Activated T-helper 2 cell treated with anti-CD3 and anti-CD28 coated beads, Interferon-gamma antibody, Interleukin-2, Interleukin-4, amounts not matched to agents 10 μg/mL and 5 μg/mL and 100 μg/mL, durations not matched to agents 14 hours and 24 hours and 36 hours (primary cell): ENCODE results near the gene AXL. TPM values are rescaled to one million over a fixed set of nuclear protein-coding genes. Genes with fewer than 3 reads are reported as not detected.

ENCODE experiments used
- DNase-seq: peaks from one replicate; pipeline ENCODE4 v3.0.0; 2021; ENCODE audit warnings: low spot score
- H3K27ac Mint-ChIP-seq: one replicate; pipeline ENCODE4 v1.8.0; 2021; ENCODE audit warnings: mixed read lengths
- H3K27me3 Mint-ChIP-seq: one replicate; pipeline ENCODE4 v1.8.0; 2021; ENCODE audit warnings: low read depth, mixed read lengths
- H3K36me3 Mint-ChIP-seq: one replicate; pipeline ENCODE4 v1.8.0; 2021; ENCODE audit warnings: low read depth, mixed read lengths
- H3K4me1 Mint-ChIP-seq: one replicate; pipeline ENCODE4 v1.8.0; 2021; ENCODE audit warnings: low read depth, mixed read lengths
- H3K4me3 Mint-ChIP-seq: one replicate; pipeline ENCODE4 v1.8.0; 2021; ENCODE audit warnings: low read depth, mild to moderate bottlenecking, moderate library complexity, mixed read lengths
- H3K9me3 Mint-ChIP-seq: one replicate; pipeline ENCODE4 v1.8.0; 2021; ENCODE audit warnings: mixed read lengths
- intact Hi-C: fragments of 100-400 bp; cut with micrococcal nuclease; formaldehyde crosslinking; loops from one replicate; pipeline ENCODE4 v1.15.1; 2023
- total RNA-seq: library from RNA; stranded (reverse); gene quantifications from 2 replicates; pipeline ENCODE4 v1.2.3, GENCODE V29; 2022

The AXL gene
- total RNA-seq, 1 donor from 2014 or later, result 0.50 TPM

GRCh38 chr19:41233748-41234240 is 14.8 kb downstream of the AXL start:
- H3K4me1 Mint-ChIP-seq, result no peaks in the 10 kb centered on the region
- intact Hi-C loops, result no loop called here
- H3K36me3 Mint-ChIP-seq, result no peaks in the 10 kb centered on the region
- H3K9me3 Mint-ChIP-seq, result no peaks in the 10 kb centered on the region
- no peak overlapping the region for H3K27ac Mint-ChIP-seq
- H3K4me3 Mint-ChIP-seq, result no peak overlapping the region
- DNase-seq, result no peak
- H3K27me3 Mint-ChIP-seq, result no peaks in the 10 kb centered on the region

GRCh38 chr19:41234512-41235168 is 15.6 kb downstream of the AXL start:
- Mint-ChIP-seq H3K36me3 (no peaks in the 10 kb centered on the region), H3K27ac (no peak overlapping the region), H3K4me1 (no peaks in the 10 kb centered on the region), H3K4me3 (no peak overlapping the region), H3K27me3 (peaks cover 4% of the 10 kb centered on the region), H3K9me3 (no peaks in the 10 kb centered on the region)
- intact Hi-C loops, result no loop called here
- DNase-seq, result no peak

- no peaks in the 10 kb centered on the region for H3K9me3 Mint-ChIP-seq
- H3K4me1 Mint-ChIP-seq, result no peaks in the 10 kb centered on the region
- H3K4me3 Mint-ChIP-seq, result no peak overlapping the region
- DNase-seq, result no peak
- H3K27ac Mint-ChIP-seq, result no peak overlapping the region
- intact Hi-C loops, result no loop called here
- H3K36me3 Mint-ChIP-seq, result no peaks in the 10 kb centered on the region
- peaks cover 8% of the 10 kb centered on the region for H3K27me3 Mint-ChIP-seq
These were observed 16.5 kb downstream of the AXL start for GRCh38 chr19:41235480-41235879.

- Mint-ChIP-seq H3K9me3 (no peaks in the 10 kb centered on the region), H3K27me3 (peaks cover 8% of the 10 kb centered on the region), H3K4me3 (no peak overlapping the region), H3K27ac (no peak overlapping the region), H3K4me1 (no peaks in the 10 kb centered on the region), H3K36me3 (no peaks in the 10 kb centered on the region)
- intact Hi-C loops, result no loop called here
- no peak for DNase-seq
These were observed 19.2 kb downstream of the AXL start for GRCh38 chr19:41238244-41238643.

- intact Hi-C loops, result no loop called here
- H3K4me1 Mint-ChIP-seq, result no peaks in the 10 kb centered on the region
- peaks cover 8% of the 10 kb centered on the region for H3K27me3 Mint-ChIP-seq
- H3K9me3 Mint-ChIP-seq, result no peaks in the 10 kb centered on the region
- DNase-seq, result no peak
- H3K27ac Mint-ChIP-seq, result no peak overlapping the region
- no peaks in the 10 kb centered on the region for H3K36me3 Mint-ChIP-seq
- H3K4me3 Mint-ChIP-seq, result no peak overlapping the region
These were observed 20.3 kb downstream of the AXL start for GRCh38 chr19:41239363-41239762.

- intact Hi-C loops, result no loop called here
- H3K9me3 Mint-ChIP-seq, result no peaks in the 10 kb centered on the region
These were observed 21.0 kb downstream of the AXL start for GRCh38 chr19:41239961-41240574.

GRCh38 chr19:41241859-41242258 is 22.8 kb downstream of the AXL start:
- no peak for DNase-seq
- intact Hi-C loops, result no loop called here
- Mint-ChIP-seq H3K27ac (no peak overlapping the region), H3K36me3 (no peaks in the 10 kb centered on the region), H3K27me3 (peaks cover 8% of the 10 kb centered on the region), H3K4me3 (no peak overlapping the region), H3K4me1 (no peaks in the 10 kb centered on the region), H3K9me3 (no peaks in the 10 kb centered on the region)

More at GRCh38 chr19:41239961-41240574, 21.0 kb downstream of the AXL start:
- no peak overlapping the region for H3K4me3 Mint-ChIP-seq
- peaks cover 8% of the 10 kb centered on the region for H3K27me3 Mint-ChIP-seq
- H3K36me3 Mint-ChIP-seq, result no peaks in the 10 kb centered on the region
- no peak for DNase-seq
- H3K4me1 Mint-ChIP-seq, result no peaks in the 10 kb centered on the region
- no peak overlapping the region for H3K27ac Mint-ChIP-seq

GRCh38 chr19:41244117-41244516 is 25.1 kb downstream of the AXL start:
- no peak for DNase-seq
- H3K27ac Mint-ChIP-seq, result no peak overlapping the region
- H3K4me1 Mint-ChIP-seq, result no peaks in the 10 kb centered on the region
- peaks cover 8% of the 10 kb centered on the region for H3K27me3 Mint-ChIP-seq
- no peaks in the 10 kb centered on the region for H3K36me3 Mint-ChIP-seq
- intact Hi-C loops, result no loop called here
- H3K4me3 Mint-ChIP-seq, result no peak overlapping the region
- no peaks in the 10 kb centered on the region for H3K9me3 Mint-ChIP-seq

GRCh38 chr19:41245843-41246242 is 26.8 kb downstream of the AXL start:
- Mint-ChIP-seq H3K9me3 (no peaks in the 10 kb centered on the region), H3K27me3 (no peaks in the 10 kb centered on the region), H3K36me3 (no peaks in the 10 kb centered on the region), H3K4me1 (no peaks in the 10 kb centered on the region), H3K4me3 (no peak overlapping the region), H3K27ac (no peak overlapping the region)
- intact Hi-C loops, result no loop called here
- no peak for DNase-seq

GRCh38 chr19:41248895-41249294 is 29.9 kb downstream of the AXL start:
- Mint-ChIP-seq H3K9me3 (no peaks in the 10 kb centered on the region), H3K4me1 (no peaks in the 10 kb centered on the region), H3K36me3 (no peaks in the 10 kb centered on the region), H3K27me3 (peaks cover 7% of the 10 kb centered on the region), H3K4me3 (no peak overlapping the region), H3K27ac (no peak overlapping the region)
- no peak for DNase-seq
- intact Hi-C loops, result no loop called here

- no peaks in the 10 kb centered on the region for H3K9me3 Mint-ChIP-seq
- no peak for DNase-seq
- intact Hi-C loops, result no loop called here
- no peaks in the 10 kb centered on the region for H3K4me1 Mint-ChIP-seq
- H3K27ac Mint-ChIP-seq, result no peak overlapping the region
- H3K36me3 Mint-ChIP-seq, result no peaks in the 10 kb centered on the region
- no peak overlapping the region for H3K4me3 Mint-ChIP-seq
- H3K27me3 Mint-ChIP-seq, result peaks cover 7% of the 10 kb centered on the region
These were observed 30.8 kb downstream of the AXL start for GRCh38 chr19:41249707-41250423.

- Mint-ChIP-seq H3K4me3 (no peak overlapping the region), H3K27me3 (peaks cover 16% of the 10 kb centered on the region), H3K4me1 (no peaks in the 10 kb centered on the region), H3K27ac (no peak overlapping the region), H3K9me3 (no peaks in the 10 kb centered on the region), H3K36me3 (no peaks in the 10 kb centered on the region)
- intact Hi-C loops, result no loop called here
- no peak for DNase-seq
These were observed 34.6 kb downstream of the AXL start for GRCh38 chr19:41253660-41254059.

GRCh38 chr19:41255171-41255570 is 36.1 kb downstream of the AXL start:
- H3K9me3 Mint-ChIP-seq, result no peaks in the 10 kb centered on the region
- no peak overlapping the region for H3K27ac Mint-ChIP-seq
- peaks cover 16% of the 10 kb centered on the region for H3K27me3 Mint-ChIP-seq
- H3K4me3 Mint-ChIP-seq, result no peak overlapping the region
- H3K36me3 Mint-ChIP-seq, result no peaks in the 10 kb centered on the region
- intact Hi-C loops, result no loop called here
- no peaks in the 10 kb centered on the region for H3K4me1 Mint-ChIP-seq
- no peak for DNase-seq
